GM12874 (cell line): ENCODE data around the gene CETN3.

Source experiments
- TF ChIP-seq, protein P1 (sequence below): IDR thresholded peaks from 2 replicates; pipeline ENCODE4 v1.5.1; 2011; ENCODE audit warnings: low read depth, mild to moderate bottlenecking, control low read depth, low read length, moderate library complexity; ENCODE audit not compliant: insufficient read depth

Gene CETN3

DNA sequence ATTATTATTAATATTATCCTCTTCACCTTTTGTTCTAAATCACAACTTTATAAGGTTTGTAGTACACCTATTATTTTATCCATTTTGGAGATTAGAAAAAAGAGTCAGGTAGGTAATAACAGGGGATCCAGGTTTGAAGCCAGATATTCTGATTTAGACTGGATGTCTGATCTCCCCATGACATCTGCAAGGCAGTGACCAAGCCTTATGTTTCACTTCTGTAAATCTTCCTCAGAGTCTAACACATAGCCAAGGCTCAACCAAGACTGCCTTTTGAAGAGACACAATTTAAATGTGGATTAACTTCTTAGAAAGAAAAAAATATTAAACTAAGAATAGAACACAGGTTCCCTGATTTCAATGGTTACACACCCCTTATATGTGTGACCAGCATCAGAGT is 44.2 kb downstream of the CETN3 start:
- TF ChIP-seq, protein P1, sequence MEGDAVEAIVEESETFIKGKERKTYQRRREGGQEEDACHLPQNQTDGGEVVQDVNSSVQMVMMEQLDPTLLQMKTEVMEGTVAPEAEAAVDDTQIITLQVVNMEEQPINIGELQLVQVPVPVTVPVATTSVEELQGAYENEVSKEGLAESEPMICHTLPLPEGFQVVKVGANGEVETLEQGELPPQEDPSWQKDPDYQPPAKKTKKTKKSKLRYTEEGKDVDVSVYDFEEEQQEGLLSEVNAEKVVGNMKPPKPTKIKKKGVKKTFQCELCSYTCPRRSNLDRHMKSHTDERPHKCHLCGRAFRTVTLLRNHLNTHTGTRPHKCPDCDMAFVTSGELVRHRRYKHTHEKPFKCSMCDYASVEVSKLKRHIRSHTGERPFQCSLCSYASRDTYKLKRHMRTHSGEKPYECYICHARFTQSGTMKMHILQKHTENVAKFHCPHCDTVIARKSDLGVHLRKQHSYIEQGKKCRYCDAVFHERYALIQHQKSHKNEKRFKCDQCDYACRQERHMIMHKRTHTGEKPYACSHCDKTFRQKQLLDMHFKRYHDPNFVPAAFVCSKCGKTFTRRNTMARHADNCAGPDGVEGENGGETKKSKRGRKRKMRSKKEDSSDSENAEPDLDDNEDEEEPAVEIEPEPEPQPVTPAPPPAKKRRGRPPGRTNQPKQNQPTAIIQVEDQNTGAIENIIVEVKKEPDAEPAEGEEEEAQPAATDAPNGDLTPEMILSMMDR: no peak

DNA sequence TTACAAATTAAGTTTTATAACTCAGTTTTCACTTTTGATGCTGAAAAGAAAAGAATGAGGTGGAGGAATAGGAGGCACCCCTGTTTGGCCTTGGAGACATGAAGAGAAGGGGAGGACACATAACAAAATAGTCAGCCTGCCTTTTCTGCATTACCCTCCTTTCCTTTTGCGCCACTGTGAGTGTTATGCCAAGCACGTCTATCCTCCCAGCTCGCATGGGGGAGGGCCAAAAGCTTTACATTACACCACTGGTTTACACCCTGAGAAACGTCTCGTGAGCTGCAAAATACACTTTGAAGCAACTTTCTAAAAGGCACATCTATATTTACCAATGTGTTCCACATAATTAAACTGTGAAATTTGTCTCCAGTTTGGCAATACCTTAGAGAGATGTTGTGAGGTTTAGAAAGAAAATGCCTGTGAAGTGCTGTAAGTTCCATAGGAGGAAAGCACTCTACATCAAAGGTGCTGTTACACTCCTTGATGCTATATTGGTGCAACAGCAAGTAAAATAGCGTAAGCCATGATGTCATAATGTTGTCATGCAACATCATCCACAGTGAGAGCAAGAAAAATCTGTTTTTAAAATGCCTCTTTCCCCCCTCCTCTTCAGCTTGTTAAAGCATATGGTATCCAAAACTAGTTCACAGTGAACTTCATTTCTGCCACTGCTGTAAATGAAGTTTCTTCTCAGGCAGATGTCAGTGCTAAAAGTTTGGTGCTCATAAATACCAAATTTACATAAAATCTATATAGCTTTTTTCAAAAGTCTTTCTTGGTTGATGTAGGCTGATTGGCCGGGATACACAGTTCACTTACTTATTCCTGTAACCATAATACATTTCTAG is 50.3 kb downstream of the CETN3 start:
- TF ChIP-seq, protein P1: no peak

DNA sequence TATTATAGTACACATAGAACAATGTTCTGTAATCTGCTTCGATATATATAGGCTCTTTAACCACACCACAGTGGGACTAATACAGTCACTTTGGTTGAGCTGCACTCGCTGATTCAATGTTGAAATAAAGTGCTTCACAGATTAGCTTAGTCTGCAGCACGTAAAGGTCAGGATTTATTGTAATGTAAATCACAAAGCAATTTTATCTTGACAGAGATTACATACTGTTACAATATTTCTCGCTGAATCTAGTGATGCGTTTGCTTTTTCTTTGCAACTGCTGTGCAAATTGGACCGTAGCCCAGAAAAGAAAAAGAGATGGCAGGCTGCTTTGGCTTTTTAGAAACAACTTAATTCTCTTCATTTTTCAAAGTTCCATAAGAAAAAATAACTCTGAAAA is 52.9 kb downstream of the CETN3 start:
- TF ChIP-seq, protein P1: no peak

DNA sequence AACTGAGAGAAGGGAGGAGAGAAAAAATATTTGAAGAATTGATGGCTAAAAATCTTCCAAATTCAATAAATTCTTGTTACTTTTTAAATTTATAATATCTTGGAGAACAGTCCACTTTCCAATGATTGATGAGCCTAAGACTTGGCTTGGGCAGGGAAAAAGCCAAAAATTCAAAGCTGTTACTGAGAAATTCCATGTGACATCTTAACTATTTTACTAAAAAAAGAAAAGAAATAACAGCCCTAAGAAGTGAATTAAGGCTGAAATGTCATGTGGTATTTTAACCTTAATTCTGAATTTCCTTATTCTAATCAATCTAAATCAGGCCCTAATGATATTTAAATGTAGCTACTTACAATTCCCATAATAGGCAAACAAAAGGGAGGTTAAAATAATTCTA is 53.4 kb downstream of the CETN3 start:
- TF ChIP-seq, protein P1: no peak

DNA sequence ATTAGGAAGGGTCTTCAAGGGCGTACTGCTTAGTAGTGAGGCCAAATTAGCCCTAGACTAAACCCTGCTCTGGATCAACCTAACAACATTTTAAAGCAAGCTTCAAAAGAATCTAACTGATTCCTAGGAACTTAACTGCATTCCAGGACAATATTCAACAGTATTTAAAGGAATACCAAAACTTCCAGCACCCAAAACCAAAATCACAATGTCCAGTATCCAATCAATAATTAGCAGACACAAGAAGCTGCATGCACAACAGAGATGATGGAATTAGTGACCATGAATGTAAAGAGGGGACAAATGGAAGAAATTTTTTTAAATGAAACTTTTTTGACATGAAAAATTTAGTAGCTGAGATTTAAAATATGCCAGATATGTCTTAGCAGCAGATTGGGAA is 53.9 kb downstream of the CETN3 start:
- TF ChIP-seq, protein P1: no peak

DNA sequence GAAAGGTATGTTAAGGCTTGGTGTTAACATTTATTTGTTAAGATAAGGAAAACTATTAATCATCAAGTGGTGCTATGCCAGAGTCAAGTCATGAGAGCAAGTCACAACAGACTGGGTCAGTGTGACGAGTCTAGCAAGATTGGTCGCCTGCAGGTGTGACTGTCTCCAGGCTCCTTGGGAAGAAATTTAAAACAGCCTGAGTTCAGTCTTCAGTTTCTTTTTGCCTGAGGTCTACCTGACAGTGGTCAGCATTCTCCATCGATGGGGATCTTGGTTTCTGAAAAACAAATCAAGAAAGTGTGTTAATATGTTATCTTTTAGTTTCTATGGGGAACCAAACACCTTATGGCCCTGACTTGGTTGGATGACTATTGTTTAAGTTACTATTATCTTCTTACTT is 56.3 kb downstream of the CETN3 start:
- TF ChIP-seq, protein P1: no peak

DNA sequence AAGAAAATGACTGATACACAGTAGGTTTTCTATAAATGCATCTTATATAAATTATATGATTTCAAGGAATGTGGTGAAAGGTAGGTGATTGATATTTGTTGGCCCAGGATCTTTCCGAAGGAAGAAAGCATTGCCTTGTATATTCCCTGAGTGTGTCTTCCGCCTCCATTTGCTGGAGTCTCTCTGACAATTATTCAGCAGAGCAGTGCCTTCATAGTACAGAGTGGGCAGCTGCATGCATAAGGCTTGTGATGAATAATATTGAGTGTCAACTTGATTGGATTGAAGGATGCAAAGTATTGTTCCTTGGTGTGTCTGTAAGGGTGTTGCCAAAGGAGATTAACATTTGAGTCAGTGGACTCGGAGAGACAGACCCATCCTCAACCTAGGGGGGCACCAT is 58.5 kb downstream of the CETN3 start:
- TF ChIP-seq, protein P1: no peak
